GM21576 (cell line): ENCODE data around the gene TNFSF8.

Source experiments
- ATAC-seq: cut with Tn5 transposase; IDR thresholded peaks from one replicate; pipeline ENCODE4 v1.9.1; 2021; ENCODE audit warnings: mild to moderate bottlenecking, moderate library complexity; ENCODE audit not compliant: unreplicated experiment

TNFSF8 gene

DNA sequence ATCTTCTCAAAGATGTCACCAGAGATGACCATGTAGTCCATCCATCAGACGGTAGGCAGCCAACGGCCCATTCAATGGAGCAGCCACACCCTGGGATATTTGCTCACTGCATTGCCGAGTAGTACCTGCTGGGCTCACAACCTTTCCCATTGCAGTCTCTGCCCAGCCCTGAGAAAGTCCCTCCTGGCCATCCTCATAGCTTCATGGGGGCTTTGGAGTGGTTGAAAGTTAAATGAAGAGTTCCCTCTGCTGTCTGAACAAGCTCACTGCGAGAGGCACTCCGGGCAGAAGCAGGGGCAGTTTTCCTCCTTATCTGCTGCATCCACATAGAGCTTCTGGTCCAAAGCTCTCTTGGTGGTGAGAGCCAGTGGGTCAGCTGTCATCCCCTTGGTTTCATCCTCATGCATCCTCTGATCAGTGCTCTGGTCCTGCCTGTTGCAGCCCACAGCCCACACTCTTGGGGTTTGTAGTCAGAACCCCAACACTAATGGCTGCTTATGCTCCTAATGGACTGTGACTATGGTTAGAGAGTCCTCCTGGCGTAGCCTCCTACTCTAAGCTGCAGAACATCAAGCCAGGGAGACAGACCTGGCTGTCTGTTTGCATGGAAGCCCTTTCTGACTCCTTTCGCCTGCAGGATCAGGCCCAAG, 23.3 kb downstream of the TNFSF8 start:
- ATAC-seq, result no peak

DNA sequence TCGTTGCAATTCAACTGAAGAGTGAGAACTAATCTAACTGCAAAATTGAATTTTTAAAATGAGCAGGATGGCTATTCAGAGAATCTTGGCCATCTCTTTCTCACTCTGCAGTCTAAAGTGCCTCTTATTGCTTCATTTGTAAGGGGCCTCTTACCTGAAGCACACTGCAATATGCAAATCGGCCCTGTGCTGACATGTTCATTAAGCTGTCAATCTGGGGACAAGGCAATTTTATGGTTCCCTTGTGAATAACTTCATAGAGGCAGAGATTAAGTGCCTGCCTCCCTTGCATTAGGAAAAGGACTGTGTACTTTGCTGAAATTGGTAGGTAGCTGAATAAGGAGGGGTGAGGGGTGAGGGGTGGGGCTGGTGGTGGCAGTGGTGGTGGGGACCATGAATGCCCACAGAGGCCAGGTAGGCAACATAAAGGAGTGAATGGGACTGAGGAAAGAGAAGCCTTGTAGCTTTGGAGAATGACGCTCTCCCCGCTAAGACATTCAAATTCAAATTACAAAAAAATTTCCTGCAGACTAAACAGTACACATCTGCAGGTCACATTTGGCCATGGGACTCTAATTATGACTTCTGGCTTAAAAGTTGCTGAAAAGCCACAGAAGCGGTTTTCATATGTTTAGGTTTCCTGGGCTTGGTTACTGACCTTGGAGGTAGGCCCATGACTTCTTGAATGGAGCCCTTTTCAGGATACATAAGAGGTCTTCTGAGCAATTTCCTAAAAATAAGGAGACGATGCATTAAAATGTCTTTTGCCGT, 25.0 kb downstream of the TNFSF8 start:
- no peak for ATAC-seq

DNA sequence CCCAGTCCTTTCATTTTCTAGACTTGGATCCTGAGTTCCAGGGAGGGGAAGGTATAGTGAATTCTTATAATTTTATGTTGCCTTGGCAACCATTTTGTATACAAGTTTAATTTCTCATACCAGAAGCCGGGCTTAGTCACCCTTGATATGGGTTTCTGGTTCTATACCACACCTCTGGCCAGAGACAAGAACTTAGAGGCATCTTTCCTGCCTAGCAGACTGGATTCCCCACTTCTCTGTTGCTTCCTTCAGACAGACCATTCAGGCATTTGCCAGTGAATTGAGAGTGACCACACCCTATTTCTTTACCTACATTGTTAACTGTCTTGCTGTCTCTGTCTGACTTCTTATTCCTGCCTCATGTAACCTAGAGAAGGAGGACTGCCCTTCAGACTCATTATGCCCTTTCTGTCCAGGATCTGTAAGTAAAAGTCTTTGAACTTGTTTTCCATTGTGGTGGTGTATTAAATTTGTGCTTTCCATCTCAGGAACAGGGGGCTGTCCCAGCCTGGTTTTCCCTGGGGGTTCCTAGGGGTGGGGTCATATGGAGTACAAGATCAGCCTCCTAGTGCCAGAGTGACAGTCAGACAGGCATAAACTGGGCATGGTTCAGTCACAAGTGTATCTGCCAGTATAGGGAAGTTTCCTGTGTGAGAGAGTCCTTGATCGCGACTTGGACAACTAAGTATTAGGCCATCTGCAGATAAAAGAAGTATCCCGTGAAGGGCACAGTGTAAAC, 27.4 kb downstream of the TNFSF8 start:
- no peak for ATAC-seq

DNA sequence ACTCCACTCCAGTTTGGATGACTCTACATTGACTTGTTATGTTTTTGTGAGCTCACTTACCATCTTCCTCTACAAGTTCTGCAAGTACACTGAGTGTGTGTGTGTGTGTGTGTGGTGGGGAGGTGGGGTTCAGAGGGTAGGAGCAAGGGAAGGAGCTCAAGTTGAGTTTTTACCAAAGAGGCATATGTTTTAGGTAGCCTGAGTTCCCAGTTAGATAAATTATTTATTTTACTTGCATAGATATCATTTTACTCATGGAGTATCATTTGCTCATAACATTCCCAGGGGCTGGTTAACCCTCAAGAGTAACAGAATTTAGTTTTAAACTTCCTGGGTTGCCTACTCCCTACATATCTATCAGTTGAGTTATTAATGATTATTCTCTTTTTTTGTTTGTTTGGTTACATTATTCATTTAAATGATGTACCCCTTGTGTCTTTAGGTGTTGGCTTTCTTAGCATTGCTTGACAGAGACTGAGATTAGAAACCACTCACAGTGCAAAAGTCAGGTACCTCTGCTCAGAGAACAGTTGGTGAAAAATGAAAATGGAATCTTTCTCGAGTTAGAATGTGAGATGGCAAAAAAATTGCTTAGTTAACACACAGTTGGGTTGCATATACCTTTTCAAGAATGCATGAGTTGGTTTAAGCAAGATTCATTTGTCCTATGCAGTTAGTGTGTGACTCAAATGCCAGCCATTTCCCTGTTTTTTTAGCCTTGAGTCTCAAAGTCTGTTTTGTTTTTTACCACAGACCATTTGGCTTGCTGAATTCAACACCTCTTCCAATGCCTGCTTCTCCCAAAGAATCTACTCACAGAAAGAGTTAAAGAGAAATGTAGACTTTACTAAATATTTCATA, 29.2 kb downstream of the TNFSF8 start:
- ATAC-seq, result no peak

DNA sequence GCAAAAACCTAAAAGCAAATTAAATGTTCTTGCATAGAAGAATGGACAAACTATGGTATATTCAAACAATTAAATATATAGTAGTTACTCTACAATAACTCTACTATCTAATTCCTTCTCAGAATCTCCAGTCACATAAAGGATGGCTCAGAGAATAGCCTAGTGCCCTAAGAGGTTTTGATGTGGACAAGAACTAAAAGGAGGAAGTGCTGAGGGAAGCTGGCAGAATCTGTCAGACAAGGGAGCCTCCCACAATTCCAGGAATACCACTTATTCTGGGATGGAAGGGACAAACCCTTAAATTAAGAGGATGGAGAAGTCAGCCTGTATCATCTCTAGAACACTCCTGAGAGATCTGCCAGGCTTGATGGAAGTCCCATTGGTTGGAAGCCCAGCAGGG, 30.4 kb downstream of the TNFSF8 start:
- ATAC-seq, result no peak

DNA sequence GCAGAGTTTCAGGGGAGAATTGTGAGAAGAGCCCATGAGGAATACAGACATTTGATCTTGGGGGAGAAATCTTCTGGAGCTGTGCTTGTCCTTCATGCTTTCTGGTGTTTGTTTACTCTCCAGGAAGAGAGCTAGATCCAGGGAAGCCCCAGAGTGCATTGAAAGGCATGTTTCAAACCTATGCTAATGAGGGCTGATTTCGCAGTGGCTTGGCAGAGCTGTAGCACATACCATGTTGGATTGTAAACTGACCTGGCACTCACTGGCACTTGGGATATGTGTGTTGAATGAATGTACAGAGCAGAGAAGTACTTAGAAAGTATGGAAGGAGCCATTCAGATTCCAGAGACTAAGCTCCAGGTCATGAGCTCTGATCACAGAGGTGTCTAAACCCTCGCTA, 30.9 kb downstream of the TNFSF8 start:
- no peak for ATAC-seq

DNA sequence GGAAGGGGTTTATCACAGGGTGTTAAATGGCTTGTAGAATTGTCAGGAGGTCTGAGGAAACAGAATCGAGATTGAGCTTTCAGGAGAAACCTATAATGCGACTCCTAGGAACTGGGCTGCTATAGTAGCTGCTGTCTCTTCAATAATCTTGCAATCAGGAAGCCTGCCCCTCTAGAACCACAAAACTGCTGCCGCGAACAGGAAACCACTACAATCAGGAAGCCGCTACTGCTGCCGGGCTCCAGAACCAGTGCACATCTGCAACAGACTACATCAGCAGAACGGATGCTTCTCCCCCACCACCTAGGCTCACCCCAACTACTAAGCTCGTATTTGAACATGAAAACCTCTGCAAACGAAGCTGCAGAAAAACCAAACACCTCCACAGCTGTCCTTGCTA, 31.6 kb downstream of the TNFSF8 start:
- ATAC-seq, result no peak

DNA sequence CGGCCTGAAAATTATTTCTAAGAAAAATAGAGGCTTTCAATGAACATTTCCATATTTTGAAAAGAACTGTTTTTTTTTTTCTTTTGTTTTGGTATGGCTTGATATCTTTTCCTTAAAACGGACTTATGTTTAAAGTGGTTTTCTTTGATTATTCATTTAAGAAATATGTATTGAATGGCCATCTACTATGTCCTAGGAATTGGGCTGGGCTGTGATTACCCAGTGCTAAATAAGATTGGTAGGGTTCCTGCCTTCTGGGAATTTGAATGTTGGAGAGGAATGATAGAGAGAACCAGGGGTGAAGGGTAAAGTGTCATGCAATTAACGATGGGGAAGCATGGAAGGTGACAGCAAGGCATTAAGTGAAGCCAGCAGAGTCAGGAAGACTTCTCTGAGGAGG, 33.2 kb downstream of the TNFSF8 start:
- no peak for ATAC-seq

DNA sequence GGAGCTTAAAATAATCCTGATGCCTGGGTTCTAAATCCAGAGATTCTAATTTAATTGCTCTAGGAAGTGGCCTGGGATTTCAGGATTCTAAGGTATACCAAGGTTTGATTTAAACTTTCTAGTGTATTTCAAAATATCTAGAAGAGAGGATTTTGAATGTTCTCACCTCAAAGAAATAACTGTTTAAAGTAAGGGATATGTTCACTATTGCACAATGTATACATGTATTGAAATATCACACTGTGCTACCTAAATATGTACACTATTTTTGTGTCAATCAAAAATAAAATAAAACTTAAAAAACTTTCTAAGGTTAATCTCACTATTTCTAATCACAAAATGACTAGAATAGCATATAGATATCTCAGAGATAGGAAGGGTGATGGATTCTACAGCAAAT, 34.0 kb downstream of the TNFSF8 start:
- ATAC-seq, result no peak

DNA sequence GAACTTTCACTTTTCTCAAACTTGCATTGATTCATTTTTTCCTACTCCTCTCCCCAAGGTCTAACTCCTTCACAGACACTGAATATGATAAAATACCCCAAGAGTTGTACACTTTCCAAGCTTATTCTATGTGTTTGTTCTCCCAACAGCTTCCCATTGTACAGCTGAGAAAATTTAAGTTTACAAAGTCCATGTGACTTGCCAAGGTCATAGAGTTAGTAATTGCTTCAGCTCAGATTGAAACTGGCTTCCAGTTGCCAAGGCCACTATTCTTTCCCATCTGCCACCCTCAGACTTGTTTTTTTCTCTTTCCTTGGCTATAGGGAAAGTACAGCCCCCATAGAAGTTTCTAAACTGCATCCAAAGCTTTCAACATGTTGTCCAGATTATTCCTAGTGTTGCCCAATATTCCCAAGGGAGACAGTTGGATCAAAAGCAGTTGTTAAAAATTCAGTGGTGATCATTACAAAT, 34.8 kb downstream of the TNFSF8 start:
- no peak for ATAC-seq

DNA sequence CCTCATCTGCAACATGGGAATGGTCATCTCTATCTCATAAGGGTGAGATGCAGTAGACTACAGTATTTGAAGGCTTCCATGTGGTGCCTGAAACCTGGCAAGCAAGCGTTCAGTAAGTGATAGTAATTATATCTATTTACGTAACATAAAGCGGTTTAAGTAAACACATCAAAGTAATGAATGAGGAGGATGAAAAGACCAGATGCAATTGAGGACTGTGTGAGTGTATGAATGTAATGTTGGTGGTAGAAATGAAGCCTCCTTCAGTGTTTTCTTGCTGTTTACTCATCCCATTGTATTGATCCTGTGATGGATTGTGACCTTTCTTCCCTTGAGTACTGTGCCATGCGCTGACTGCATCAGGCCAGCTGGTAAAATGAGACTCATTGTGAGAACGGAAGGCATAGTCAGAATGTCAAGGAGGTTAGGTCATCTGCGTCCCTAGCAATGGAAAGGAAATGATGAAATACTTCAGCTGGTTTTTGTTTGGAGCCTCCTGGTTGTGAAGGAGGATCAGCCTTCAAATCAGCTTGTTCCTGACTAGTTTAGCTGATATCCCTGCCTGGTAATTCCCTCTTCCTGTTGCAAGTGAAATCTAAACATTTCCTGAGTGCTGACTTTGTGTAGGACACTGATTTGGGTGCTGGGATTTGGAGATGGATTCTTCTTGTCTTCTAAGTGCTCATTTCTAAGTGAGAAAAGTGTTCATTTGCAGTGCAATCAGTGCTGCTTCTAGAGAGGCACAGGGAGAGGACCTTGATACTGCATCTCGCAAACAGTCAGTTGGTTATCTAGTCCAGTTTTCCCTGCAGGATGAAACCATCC, 35.6 kb downstream of the TNFSF8 start:
- no peak for ATAC-seq

DNA sequence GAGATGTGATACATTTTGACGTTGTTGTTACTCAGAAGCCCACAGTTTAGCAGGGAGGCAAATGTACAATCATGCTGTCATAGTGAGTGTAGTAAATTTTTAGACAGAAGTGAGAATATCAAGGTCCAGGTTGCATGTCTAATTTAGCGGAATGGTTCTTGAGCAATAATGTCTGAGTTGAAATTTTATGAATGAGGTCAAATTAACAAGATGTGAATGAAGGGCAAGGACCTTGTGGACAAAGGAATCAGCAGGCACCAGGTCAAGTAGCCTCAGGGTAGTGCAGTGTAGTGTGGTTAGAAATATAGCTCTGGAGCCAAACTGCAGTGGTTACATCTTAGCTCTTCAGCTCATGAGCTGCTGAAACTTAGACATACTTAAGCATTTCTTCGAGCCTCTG, 36.2 kb downstream of the TNFSF8 start:
- no peak for ATAC-seq

DNA sequence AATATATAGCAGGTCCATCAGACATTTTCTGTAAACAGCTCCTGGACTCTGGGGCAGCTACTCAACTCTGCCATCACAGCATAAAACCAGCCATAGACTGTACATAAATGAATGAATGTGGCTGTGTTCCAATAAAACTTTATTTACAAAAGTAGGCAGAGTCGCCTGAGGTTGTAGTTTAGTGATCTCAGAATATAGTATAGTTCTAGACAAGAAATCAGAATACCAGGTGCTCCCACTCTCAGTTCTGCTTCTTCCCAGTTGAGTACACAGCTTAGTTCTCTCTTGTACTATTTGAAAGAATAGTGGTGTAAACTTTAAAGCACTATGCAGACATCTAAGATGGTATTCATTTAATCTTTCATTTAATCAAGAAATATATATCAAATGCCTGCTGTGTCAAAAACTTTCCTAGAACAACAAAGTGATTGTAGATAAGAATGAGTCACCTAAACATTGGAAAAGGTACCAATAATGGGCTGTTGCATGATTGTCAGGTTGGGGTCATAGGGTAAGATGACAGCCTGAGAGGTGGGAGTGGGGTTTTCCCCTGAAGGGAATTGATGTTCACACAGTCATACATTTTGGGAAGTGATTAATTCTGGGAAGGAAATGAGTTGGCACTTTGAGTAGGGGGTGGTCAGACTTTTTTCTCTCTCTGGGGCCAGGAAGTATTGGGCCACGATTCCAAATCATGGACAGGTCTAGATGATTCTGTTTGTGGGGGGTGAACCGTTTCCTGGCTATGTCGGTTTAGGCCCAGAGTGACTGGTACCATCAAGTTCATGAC, 37.0 kb downstream of the TNFSF8 start:
- ATAC-seq, result no peak

DNA sequence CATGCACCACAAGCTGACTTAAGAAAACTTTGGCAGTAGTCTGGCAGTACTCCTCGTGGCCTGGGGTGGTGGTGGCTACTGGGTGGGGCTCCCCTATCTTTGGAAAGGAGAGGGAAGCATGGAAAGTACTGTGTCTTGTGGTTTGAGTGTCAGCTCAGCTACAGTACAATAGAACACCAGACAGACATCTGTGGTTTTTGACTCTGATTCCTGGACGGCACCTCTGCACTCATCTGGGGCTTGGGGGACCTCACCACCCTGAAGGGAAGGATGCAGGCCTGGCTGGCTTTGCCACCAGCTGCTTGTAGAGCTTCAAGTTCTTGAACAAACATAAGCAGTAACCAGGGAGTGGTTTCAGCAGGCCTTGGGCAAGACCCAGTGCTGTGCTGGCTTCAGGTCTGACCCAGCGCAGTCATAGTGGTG, 40.6 kb downstream of the TNFSF8 start:
- no peak for ATAC-seq

DNA sequence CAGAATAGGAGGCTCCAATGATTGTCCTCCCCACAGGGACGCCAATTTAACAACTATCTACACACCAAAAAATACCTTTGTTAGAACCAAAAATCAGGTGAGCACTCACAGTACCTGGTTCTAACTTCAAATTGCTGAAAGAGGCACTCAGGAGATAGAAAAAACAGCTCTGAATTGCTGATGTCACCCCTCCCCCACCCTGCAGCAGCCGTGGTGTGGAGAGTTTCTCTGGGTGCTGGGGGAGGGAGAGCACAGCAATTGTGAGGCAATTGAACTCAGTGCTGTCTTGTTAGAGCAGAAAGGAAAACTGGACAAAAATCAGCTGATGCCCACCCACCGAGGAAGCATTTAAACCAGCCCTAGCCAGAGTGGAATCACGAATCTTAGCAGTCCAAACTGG, 41.8 kb downstream of the TNFSF8 start:
- no peak for ATAC-seq

DNA sequence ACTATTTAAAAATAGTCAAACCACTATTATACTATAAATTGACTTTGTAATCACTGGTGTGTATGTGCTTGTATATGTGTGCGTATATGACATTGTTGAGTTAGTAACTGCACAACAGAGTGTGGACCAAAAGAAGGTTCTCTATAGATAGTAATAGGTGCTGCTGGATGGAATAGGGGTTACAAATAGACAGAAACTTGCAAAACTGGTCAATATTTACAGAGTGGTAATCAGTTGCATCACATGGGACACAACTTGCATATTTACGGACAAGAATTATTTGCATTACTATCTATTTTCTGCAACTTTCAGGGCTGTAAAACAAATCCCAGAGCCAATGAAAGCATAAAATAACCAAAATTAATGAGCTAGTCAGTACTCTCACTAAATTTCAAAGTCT, 42.4 kb downstream of the TNFSF8 start:
- no peak for ATAC-seq

DNA sequence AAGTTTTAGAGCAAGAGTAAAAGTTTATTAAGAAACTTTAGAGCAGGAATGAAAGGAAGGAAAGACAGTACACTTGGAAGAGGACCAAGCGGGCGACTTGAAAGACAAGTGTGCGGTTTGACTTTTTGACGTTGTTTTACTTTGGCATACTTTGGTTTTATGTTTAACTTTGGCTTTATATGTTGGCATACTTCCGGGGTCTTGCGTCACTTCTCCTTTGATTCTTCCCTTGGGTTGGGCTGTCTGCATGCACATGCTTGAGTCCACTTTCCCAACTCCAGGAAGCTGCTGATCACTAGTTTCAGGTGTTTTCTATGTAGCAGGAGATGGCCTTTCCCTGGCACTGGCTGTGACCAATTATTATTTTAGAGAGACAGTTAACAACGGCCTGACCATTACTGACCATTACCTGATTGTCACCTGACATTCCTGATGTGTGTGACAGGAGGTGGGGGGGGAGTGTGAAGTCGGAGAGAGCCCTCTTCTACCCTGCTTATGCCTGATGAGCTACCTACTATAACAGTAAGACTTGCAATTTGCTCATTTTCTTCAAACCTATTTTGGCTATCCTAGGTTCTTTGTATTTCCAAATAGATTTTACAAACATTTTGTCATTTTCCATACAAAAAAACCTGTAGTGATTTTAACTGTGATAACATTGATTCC, 45.5 kb downstream of the TNFSF8 start:
- no peak for ATAC-seq

DNA sequence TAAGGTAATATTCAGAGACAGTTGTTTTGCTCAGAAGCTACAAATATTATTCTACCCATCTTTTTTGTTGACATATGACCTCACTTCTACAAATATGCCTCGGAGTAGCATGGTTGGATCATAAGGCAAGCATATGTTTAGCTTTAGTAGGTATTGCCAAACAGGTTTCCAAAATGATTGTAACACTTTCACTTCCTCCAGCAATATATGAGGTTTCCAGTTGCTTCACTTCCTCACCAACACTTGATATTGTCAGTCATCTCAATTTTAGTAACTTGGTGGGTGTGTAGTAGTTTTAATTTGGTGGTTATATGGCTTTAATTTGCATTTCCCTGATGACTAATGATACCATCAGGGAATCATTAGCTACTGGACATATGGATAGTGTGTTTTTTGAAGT, 46.7 kb downstream of the TNFSF8 start:
- ATAC-seq, result no peak

DNA sequence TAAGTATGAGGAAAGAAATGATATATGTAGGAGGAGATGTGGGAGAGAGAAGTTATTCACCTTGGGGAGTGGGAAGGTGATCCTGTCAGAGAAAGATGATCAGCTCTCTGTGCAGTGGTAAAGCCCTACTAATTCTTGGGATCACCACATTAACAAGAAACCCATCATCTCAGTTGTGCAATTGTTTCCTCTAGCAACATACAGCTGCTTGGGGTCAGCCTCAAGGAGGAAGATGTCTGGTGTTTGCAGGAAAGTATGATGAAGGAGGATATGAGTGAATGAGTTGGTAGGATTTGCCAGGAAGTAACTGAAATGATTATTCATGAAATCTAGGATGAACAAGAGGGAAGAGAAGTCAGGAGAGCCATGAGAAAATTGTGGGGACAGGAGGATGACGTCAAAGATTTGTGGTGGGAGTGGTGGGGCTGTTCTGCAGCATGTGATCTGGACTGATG, 50.1 kb downstream of the TNFSF8 start:
- no peak for ATAC-seq
